Measurements from ENCODE around the gene ARPC5L. TPM values are rescaled to one million over a fixed set of nuclear protein-coding genes. Genes with fewer than 3 reads are reported as not detected.

The ARPC5L gene
- total RNA-seq, 1 donor from 2014 or later: 36.6 TPM

DNA sequence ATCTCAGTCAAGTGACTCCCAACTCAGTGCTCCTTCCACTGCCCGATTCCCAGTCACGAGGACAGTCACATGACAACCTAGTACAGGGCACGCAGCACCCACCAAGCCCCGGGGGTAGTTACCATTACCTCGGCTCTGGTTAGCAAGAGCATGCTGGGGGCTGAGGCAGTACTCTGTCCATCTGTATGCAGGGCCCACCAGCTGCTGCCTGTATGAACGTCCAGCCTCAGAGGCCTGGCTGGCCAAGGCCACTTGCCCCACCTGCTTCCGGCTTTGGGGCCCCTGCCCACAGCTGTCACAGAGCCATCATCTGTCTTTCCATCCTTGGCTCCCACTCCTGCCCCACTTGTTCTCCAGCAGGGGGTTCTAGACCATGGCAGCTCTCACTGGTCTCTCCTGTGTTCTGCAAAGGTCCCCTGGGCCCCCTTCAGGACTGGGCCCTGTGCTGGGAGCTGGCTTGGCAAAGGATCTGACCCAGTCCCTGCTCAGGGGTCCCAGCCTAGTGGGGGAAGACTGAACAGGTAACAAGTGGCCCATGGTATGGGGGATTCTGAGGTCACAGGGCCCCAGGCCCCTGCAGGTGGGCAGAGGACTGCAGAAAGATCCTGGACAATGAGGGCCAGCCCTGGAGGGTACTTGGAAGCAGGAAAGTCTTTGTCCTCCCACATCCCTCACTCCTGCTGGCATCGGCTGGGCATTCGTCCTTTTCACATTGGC is 3.4 kb upstream of the ARPC5L start:
- TF ChIP-seq, protein P1, sequence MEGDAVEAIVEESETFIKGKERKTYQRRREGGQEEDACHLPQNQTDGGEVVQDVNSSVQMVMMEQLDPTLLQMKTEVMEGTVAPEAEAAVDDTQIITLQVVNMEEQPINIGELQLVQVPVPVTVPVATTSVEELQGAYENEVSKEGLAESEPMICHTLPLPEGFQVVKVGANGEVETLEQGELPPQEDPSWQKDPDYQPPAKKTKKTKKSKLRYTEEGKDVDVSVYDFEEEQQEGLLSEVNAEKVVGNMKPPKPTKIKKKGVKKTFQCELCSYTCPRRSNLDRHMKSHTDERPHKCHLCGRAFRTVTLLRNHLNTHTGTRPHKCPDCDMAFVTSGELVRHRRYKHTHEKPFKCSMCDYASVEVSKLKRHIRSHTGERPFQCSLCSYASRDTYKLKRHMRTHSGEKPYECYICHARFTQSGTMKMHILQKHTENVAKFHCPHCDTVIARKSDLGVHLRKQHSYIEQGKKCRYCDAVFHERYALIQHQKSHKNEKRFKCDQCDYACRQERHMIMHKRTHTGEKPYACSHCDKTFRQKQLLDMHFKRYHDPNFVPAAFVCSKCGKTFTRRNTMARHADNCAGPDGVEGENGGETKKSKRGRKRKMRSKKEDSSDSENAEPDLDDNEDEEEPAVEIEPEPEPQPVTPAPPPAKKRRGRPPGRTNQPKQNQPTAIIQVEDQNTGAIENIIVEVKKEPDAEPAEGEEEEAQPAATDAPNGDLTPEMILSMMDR (IDR thresholded peaks at IDR 0.05; ENCODE audit: unreplicated experiment): no peak
- Mint-ChIP-seq H3K27me3 (no peaks in the 10 kb centered on the region), H3K27ac (no peak overlapping the region), H3K4me1 (ENCODE audit: low read depth) (peaks cover 16% of the 10 kb centered on the region), H3K4me3 (ENCODE audit: low read depth) (no peak overlapping the region), H3K9me3 (ENCODE audit: low read depth) (no peaks in the 10 kb centered on the region), H3K36me3 (ENCODE audit: insufficient read depth) (peaks cover 11% of the 10 kb centered on the region)
- DNase-seq (ENCODE audit: low spot score, unreplicated experiment): no peak

DNA sequence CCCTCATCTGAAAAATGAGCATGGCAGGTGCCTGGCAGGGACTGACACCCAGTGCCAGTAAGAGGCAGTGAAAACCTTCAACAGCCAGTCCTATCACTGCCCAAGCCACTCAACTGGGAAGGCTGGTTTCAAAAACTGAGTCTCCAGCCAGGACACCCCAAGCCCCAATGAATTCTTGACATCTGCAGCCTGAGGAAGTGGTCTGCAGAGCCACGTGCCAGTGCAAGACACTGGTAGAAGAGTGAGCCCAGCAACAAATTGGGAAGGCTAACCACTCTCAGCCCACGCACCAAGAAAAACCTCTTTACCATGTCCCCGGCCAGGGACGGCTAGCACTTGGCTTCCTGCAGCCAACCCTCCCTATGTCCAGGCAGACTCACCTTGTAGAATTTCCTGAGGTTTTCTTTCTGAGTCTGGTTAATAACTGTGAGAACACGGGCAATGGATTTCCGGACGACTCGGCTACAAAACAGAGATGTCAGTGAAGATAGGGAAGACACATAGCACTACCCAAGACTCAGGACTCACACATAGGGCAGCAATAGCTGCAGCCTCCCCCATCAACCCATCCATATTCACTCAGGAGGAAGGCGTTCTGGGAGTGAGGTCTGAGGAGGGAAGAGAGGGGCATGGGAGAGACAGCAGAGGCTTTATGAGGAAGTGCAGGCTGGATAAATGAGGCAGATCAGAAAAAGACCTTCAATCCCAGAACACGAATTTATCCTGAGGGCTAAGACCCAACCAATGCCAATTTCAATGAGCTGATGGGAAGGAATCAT is 1.9 kb upstream of the ARPC5L start:
- Mint-ChIP-seq H3K36me3 (ENCODE audit: insufficient read depth) (peaks cover 11% of the 10 kb centered on the region), H3K4me3 (ENCODE audit: low read depth) (peak overlapping the region; percentile 97), H3K27ac (peak overlapping the region; percentile 50), H3K4me1 (ENCODE audit: low read depth) (peaks cover 16% of the 10 kb centered on the region), H3K27me3 (no peaks in the 10 kb centered on the region), H3K9me3 (ENCODE audit: low read depth) (no peaks in the 10 kb centered on the region)
- TF ChIP-seq, protein P1 (IDR thresholded peaks at IDR 0.05; ENCODE audit: unreplicated experiment): no peak
- DNase-seq (ENCODE audit: low spot score, unreplicated experiment): no peak

DNA sequence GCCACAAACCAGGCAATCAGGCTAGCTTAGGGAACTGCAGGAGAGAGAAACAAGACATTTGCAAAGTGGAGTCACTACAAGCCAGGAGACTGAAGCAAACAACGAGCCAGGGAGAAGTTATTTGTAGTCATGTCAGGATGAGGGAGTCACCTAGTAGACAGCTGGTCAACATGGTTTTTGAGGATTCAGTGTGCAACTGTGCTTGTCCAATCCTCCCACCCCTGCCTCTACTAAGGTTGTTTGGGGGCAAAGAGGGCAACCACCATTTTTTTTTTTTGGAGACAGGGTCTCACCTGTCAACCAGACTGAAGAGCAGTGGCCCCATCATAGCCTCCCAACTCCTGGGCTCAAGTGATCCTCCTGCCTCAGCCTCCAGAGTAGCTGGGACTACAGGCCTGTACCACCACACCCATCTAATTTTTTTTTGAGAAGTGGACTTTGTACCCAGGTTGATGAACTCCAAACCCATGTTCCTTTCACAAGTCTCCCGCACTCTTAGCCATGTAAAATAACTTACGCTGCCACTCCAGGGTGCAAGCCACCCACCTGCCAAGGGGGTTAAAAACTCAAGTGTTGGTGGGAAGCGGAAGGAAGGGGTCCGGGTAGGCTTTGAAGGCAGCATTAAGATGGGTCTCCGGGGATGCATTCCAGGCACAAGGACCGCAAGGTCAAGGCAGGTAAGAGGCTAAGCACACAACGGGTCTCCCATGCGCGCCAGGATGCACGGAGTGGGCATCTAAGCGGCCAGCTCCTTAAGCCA is 1.2 kb upstream of the ARPC5L start:
- no peaks in the 10 kb centered on the region for H3K27me3 Mint-ChIP-seq
- TF ChIP-seq, protein P1 (IDR thresholded peaks at IDR 0.05; ENCODE audit: unreplicated experiment): no peak
- no peak for DNase-seq (ENCODE audit: low spot score, unreplicated experiment)
- peaks cover 11% of the 10 kb centered on the region for H3K36me3 Mint-ChIP-seq (ENCODE audit: insufficient read depth)
- peak overlapping the region; percentile 98 for H3K27ac Mint-ChIP-seq
- peaks cover 16% of the 10 kb centered on the region for H3K4me1 Mint-ChIP-seq (ENCODE audit: low read depth)
- no peaks in the 10 kb centered on the region for H3K9me3 Mint-ChIP-seq (ENCODE audit: low read depth)
- H3K4me3 Mint-ChIP-seq (ENCODE audit: low read depth): peak overlapping the region; percentile 97

DNA sequence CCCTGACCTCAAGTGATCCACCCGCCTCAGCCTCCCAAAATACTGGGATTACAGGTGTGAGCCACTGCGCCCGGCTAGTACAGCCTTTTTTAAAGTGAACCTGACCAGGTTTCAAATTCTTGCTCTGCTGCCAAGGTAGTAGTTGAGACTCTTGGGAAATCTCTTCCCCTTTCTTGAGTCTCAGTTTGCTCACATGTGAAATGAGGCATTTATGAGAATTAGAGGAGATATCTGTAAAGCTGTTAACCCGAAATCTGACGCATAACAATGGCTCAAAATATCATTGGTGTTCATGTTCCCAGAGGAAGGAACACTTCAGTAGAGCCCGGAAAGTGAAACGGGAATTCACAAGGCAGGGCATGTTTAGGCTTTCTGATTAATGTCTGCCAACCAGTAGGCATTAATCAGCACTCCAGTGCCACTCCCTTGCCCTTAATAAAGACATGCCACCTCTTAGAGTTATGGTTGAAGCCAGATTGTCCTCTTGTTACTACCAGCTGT is 1.5 kb downstream of the ARPC5L start:
- DNase-seq (ENCODE audit: low spot score, unreplicated experiment): no peak
- TF ChIP-seq, protein P1 (IDR thresholded peaks at IDR 0.05; ENCODE audit: unreplicated experiment): no peak
- peak overlapping the region; percentile 59 for H3K4me3 Mint-ChIP-seq (ENCODE audit: low read depth)
- H3K9me3 Mint-ChIP-seq (ENCODE audit: low read depth): no peaks in the 10 kb centered on the region
- peaks cover 11% of the 10 kb centered on the region for H3K36me3 Mint-ChIP-seq (ENCODE audit: insufficient read depth)
- H3K4me1 Mint-ChIP-seq (ENCODE audit: low read depth): peaks cover 23% of the 10 kb centered on the region
- H3K27me3 Mint-ChIP-seq: no peaks in the 10 kb centered on the region
- peak overlapping the region; percentile 83 for H3K27ac Mint-ChIP-seq
